GM21717 (cell line): ENCODE results near the gene STX3.
"Not testable (repeated sequence)": the region's sequence is repeated elsewhere in the genome, so short reads cannot be mapped to it uniquely, and the experiment has no call there.

Experiments
- ATAC-seq: cut with Tn5 transposase; IDR thresholded peaks from one replicate; pipeline ENCODE4 v1.9.1; 2021; ENCODE audit warnings: mild to moderate bottlenecking, moderate library complexity; ENCODE audit not compliant: unreplicated experiment

The STX3 gene

GRCh38 chr11:59833602-59834001 is 78.4 kb downstream of the STX3 start:
- ATAC-seq = no peak

- ATAC-seq = no peak
These were observed 84.4 kb downstream of the STX3 start for GRCh38 chr11:59839615-59840014.

- no peak for ATAC-seq
These were observed 86.3 kb downstream of the STX3 start for GRCh38 chr11:59841514-59841913.

GRCh38 chr11:59842316-59842715 is 87.1 kb downstream of the STX3 start:
- no peak for ATAC-seq

- ATAC-seq = no peak
These were observed 90.2 kb downstream of the STX3 start, which contains the start of gene CBLIF for GRCh38 chr11:59845399-59845798. TSS of gene CBLIF (minus strand) at chr11:59845499. CDS start at chr11:59845453, 46 bp downstream.

GRCh38 chr11:59846556-59846955 is 91.4 kb downstream of the STX3 start:
- ATAC-seq = no peak

- no peak for ATAC-seq
These were observed 92.5 kb downstream of the STX3 start for GRCh38 chr11:59847626-59848025.

GRCh38 chr11:59848439-59848838 is 93.3 kb downstream of the STX3 start:
- ATAC-seq = not testable (repeated sequence)

- no peak for ATAC-seq
These were observed 94.0 kb downstream of the STX3 start for GRCh38 chr11:59849129-59849528.

GRCh38 chr11:59849551-59849950 is 94.4 kb downstream of the STX3 start:
- not testable (repeated sequence) for ATAC-seq

- ATAC-seq = not testable (repeated sequence)
These were observed 96.2 kb downstream of the STX3 start for GRCh38 chr11:59851416-59851815.

GRCh38 chr11:59854871-59855270 is 99.7 kb downstream of the STX3 start:
- ATAC-seq = no peak
